Globus pallidus (tissue), 1 donor: ENCODE data around the gene RGS14.
"Not testable (repeated sequence)": the region's sequence is repeated elsewhere in the genome, so short reads cannot be mapped to it uniquely, and the experiment has no call there.

Experiments used
- DNase-seq: peaks from one replicate; pipeline ENCODE4 v3.0.0-alpha.2; 2015; ENCODE audit warnings: low spot score

Gene RGS14

DNA sequence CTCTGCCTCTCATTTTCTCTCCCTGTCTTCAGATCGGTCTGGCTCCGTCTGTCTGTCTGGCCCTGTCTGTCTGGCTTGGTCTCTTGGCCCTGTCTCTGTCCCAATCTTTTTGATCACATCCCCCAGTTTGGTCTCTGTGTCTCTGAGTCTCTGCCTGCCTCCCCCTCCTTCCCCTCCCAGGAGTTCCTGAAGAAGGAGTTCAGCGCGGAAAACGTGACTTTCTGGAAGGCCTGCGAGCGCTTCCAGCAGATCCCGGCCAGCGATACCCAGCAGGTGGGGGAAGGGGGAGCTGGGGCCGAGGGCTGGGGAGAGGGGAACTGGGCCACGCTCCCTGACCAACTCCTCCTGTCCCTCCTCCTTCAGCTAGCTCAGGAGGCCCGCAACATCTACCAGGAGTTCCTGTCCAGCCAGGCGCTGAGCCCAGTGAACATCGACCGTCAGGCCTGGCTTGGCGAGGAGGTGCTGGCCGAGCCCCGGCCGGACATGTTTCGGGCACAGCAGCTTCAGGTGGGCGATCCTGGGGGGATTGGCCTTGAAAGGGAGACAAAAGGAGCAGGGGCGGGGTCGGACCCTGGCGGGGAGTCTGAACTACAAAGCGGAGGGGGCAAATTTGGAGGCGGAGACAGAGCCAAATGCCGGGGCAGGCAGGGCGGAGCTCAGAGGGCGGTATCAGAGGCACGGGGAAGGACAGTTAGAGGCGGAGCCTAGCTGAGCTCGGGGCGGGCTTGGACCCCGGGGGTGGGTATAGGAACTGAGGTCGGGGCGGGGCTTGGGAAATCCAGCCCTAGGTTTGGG lies 9.0 kb downstream of the RGS14 start:
- no peak for DNase-seq

DNA sequence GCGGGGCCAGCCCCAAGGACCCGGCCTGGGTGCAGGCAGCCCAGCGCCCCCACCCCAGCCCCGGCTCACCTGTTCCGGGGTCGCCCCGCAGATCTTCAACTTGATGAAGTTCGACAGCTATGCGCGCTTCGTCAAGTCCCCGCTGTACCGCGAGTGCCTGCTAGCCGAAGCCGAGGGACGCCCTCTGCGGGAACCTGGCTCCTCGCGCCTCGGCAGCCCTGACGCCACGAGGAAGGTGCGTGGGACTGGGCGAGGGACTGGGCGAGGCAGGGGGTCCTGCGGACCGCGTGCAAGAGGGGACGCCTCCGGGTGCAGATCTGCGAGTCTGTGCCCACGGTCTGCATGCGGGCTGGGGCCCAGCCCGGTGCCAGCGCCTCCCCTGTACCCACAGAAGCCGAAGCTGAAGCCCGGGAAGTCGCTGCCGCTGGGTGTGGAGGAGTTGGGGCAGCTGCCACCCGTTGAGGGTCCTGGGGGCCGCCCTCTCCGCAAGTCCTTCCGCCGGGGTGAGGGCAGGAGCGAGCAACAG lies 9.7 kb downstream of the RGS14 start:
- DNase-seq: no peak

DNA sequence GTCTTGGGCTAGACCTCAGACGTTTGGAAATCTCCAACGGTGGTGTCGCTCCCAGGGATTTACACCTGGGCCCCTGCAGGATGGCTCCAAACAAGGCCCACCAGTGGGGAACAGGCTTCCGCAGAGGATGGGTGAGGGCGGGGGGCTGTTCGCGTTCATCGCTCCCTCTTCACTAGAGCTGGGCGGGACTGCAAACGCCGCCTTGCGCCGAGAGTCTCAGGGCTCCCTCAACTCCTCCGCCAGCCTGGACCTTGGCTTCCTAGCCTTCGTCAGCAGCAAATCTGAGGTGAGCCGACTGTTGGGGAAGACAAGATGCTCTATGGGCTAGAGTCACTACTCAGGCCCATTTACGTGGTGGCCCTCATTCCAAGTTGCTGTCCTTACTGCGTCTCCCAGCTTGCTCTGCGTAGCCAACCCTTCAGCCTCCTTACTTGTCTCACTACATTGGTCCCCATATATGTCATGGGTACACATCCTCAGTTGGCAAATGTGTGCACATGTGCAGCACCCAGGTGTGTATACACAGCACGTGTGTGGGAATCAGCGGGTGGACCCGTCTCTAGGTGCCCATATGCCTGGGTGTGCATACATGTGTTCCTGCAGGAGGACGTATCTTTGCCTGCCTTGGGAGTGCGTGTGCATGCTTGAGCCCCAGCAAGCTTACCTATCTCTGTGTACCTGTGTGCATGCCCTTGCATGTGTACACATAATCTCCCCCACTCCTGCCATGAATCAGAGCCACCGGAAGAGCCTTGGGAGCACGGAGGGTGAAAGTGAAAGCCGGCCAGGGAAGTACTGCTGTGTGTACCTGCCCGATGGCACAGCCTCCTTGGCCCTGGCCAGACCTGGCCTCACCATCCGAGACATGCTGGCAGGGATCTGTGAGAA lies 10.5 kb downstream of the RGS14 start:
- DNase-seq: no peak

DNA sequence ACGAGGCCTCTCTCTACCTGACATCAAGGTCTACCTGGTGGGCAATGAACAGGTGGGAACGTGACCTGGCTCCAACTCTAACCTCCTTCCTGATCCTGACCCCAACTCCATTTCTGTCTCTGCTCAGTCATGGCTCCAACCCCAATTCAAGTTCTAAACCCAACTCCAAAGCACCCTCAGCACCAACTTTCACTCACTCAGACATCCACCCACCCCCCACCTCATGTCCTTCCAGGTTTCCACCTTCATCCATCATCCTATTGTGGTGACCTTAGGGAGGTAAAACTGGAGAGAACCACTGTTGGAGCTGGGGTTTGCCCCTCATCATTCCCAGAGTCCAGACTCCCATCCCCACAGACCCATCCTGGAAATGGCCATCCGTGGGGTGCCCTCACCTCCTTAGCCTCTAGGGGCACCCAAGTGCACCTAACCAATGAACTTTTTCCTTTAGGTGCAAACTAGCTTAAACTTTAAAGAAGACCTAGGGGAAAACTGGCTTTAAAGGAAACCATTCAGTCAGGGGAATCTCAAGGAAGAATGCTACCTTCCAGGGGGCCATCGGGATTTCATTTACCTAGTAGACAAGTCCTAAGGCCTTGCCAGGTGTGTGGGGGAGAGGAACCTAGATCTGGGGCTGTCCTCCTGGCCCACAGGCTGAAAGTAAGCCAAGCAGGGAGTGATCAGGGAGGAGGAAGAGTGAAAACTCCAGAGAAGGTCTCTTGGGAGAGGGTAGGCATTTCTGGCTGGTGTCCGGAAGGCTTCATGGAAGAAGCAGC lies 11.3 kb downstream of the RGS14 start:
- no peak for DNase-seq

DNA sequence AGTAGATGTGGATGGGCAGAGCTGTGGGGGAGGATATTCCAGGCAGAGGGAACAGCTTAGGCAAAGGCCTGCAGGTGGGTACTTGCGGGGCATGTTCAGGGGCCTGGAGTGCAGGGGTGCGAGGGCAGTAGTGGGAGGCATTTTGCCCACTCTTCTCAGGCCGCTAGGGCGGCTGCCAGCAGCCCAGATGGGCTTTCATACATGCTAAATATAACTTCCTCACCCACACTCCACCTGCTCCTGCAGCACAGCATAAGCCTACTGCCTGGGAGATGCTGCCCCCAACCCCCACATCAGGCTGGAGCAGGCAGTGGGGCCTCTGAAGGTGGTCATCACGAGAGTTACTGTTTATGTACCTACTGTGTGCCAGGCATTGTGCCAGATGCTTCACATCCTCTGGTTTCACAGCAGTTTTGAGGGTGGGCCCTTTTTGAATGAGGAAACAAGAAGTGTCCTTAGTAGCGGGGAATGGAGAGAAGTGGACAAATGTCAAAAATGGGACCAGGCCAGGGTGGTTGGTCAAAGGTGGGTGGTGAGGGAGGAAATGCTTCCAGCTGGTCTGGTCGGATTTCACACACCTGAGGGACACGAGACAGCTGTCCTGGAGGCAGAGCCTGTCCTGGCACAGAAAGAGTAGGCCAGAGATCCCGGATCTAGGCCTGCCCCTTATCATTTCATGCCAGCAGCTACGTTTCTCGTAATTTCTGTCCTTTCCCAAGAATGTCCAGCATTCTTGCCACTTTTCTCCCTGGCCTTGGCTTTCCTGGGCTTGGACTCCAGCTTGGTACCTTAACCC lies 12.1 kb downstream of the RGS14 start:
- no peak for DNase-seq

DNA sequence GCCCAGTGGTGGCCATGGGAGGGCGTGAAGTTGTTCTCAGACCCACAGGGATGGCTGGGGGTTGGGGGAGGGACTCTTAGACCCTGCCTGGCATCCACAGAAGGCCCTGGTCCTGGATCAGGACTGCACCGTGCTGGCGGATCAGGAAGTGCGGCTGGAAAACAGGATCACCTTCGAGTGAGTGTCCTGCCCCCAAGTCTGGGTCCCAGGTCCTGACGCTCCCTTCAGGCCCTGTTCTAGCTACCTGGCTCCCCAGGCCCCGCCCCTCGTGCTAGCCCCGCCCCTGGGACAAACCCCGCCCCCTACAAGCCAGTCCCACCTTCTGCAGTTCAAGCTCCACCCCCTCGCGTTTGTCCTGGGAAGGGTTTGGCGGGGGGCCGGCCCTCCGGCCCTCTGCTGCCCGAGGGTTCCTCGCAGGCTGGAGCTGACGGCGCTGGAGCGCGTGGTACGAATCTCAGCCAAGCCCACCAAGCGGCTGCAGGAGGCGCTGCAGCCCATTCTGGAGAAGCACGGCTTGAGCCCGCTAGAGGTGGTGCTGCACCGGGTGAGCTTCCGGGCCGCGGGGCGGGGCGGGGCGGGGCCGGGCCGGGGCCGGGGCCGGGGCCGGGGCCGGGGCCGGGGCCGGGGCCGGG lies 12.9 kb downstream of the RGS14 start:
- no peak for DNase-seq

DNA sequence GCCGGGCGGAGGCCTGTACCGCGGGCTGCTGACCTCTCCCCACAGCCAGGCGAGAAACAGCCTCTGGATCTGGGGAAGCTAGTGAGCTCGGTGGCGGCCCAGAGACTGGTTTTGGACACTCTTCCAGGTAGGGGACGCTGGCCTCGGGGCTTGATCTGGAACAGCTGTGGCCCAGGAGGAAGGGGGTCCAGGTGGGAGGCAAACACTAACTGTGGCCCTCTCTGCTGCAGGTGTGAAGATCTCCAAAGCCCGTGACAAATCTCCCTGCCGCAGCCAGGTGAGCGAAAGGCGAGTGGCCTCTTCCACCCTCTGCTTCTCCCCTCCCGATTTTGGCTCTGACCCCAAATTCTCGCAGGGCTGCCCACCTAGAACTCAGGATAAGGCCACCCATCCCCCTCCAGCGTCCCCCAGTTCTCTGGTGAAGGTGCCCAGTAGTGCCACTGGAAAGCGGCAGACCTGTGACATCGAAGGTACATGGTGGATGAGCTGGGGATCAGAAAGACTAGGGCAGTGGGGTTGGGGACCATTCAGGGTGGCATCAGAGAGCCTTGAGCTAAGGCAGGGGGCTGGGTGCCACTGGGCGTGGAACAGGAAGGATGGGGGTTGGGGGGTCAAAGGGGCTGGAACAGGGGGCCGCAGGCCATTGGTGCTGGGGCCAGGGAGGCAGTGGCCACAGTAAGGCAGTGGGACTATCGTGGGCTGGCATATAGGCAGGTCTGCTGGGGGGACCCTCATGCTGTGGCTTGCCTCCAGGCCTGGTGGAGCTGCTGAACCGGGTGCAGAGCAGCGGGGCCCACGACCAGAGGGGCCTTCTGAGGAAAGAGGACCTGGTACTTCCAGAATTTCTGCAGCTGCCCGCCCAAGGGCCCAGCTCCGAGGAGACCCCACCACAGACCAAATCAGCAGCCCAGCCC lies 13.7 kb downstream of the RGS14 start:
- DNase-seq: no peak

DNA sequence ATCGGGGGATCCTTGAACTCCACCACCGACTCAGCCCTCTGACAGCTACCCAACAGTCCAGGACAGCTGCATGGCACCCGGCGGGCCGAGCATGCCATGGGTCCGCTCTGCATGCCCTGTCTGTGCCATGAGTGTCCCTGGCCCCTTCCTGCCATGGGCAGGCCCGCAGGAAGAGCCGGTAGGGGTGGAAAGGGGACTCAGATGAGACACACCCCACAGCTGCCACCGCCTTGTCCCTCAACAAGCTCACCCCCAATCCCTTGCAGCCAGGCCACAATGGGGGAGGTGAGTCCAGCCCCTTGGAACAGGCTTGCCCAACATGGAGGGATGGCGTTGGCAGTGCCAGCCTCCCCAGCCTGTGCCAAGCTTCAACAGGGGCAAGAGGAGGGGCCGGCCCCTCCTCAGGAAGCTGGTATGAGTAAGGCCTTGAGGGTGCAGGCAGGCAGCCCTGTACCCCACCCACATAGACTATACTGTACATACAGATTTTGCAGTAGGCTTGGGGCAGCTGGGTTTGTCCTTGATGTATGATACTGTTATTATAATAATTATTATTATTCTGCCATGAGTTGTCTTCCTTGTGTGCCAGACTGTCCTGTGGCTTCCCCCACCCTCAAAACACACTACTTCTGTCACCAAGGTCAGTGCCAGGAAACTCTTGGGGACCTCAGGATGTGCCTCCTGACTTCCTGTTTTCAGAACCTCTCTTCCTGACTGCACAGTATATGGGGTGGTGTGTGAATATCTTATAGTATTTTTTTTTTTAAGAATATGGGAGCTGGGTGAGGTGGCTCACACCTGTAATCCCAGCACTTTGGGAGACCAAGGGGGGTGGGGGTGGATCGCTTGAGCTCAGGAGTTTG lies 14.5 kb downstream of the RGS14 start:
- DNase-seq: no peak

DNA sequence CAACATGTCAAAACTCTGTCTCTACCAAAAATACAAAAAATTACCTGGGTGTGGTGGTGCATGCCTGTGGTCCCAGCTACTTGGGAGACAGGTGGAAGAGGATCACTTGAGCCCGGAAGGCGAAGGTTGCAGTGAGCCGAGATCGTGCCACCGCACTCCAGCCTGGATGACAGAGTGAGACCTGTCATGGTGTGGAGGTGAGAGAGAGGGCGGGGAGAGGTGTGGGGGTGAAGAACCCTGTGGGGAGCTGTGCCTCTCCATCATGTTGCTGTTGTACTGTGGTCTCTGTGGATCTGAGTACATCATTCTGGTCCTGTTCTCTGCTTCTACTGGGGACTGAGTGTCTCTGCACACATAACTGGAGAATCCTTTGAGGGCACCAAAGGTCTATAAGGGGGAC lies 15.2 kb downstream of the RGS14 start:
- DNase-seq: no peak

DNA sequence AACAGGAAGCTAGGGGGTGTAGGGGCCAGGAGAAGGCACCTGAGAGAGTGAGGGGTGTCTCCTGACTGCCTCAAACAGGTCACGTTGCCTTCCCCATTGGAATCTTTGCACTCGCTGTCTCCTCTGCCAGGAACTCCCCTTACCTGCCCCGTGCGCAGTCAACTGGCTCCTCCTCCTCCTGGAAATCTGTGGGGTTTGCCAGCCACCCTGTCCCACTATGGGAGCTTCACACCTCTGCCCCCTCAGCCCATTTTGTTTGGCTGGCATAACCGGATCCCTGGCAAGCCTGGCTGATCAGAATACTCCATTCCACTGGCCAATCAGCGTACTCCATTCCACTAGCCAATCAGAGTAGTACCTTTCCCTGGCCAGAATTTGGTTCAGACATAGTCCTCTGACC lies 16.1 kb downstream of the RGS14 start:
- no peak for DNase-seq

DNA sequence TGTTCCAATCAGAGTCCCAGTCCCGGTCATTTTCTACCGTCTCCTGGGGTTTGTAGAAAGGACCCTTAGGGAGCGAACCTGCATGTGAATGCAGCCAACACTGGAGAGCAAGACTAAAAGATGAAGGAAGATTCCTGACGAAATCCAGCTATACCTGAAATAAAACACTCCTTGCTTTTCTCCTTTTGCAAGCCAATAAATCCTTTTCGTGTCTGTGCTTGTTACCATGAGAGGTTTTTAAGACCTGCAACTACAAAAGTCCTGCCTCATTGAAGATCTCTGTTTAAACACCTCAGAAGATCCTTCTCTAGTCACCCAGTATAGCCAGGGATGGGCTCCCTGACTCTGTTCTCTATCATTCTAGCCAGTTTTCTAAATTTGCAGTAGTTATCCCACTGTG lies 16.5 kb downstream of the RGS14 start:
- DNase-seq: no peak

DNA sequence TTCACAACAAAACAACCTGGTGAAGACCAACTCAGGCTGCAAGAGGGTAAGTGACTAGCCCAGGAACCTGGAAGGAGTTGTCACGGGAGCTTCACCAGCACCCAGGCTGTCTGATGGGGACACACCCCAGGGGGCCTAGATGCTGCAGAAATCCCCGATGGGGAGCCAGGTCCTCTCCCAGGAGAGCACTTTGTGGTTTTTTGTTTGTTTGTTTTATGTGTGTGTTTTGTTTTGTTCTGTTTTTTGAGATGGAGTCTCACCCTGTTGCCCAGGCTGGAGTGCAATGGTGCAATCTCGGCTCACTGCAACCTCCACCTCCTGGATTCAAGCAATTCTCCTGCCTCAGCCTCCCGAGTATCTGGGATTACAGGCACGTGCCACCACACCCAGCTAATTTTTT lies 17.8 kb downstream of the RGS14 start:
- DNase-seq: not testable (repeated sequence)

DNA sequence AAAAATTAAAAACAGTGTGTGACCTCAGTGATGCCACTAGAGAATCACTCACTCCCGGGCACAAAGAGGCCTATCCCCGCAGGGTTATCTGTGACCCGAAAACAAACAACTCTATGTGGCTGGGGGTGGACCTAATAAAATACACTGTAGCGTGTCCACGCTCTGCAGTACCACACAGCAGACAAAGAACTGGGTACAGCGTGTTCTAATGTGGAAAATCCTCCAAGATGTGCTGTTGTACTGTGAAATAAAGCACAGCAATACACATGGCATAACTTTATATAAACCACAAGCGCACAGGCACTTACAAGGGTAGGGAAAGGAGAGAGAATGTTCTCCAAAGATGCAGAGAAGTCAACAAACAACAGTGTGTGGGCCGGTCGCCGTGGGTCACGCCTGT lies 18.4 kb downstream of the RGS14 start:
- DNase-seq: no peak

DNA sequence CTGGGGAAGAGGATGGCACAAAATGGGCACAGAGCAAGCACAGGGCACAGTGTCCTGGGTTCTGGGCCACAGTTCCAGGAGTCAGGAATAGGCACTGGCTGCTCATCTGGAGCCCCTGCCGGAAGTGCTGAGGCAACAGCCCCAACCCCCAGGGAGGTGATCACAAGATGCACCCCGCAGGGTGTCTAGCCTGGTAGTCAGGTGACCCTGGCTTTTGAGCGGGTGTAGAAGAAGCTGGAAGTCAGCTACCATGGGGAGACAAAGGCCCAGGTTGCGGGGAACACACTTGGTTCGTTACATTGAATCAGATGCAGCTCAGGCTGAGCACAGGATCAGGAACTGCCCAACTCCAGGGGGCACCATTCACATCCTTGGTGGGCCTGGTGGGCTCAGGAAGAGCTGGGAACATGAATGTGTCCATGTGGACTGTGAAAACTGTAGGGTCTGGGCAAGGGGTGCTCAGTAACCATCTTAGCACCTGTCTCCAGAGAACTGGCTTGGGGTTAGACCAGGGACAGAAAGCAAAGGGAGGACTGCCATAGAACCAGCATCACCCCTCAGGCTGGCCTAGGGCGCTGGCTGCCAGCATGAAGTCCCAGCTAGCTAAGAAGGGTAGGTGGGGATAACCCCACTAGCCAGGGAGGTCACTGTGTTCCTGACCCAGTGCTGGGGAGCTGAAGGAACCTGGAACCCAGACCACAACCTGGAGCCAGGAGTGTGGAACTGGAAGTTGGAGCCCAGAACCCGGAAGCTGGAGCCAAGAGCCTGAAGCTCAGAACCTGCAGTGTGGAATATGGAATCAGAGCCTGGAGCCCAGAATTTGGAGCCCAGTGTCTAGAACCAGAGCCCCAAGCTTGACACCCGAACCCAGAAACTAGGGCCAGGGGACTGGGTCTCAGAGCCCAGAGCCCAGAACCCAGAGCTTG lies 20.4 kb downstream of the RGS14 start:
- no peak for DNase-seq

DNA sequence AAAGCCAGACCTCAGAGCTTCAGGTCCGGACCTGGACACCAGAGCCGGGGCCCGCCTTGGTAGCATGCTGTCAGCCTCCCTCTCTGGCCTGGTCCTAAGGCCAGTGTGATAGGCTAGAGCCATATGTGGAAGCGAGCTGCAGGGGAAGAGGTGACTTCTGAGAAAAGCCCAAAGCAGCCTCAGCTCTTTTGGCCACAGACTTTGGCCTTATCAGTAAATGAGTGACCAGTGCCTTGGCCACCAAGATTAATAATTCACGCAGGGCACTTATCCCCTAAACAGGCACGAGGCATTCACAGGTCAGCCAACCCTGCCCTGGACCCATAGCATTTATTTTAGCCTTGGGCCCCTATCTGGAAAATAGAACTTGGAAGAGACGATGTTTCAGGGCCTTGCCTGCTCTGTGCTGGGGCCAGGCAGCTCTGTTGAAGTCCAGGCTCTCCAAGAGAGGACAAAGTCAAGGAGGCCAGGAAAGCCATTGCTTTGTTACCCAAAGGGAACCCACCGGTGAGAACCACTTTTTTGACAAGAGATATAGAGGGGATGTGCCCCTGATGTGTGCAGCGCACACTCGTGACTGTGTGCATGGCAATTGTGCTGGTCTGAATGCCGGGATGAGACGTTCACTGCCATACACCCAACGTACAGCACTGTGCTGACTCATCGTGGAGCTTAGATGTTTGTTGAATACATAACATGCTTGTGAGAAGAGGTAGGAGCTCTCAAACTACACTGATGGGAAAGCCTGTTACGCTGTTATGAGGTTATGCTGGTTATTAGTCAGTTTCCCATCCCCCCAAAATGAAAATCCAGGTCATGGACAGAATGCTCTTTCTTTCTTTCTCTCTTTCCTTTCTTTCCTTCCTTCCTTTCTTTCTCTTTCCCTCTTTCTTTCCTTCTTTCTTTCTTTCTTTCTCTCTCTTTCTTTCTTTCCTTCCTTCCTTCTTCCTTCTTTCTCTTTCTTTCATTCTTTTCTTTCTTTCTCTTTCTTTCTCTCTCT lies 21.5 kb downstream of the RGS14 start:
- DNase-seq: no peak

DNA sequence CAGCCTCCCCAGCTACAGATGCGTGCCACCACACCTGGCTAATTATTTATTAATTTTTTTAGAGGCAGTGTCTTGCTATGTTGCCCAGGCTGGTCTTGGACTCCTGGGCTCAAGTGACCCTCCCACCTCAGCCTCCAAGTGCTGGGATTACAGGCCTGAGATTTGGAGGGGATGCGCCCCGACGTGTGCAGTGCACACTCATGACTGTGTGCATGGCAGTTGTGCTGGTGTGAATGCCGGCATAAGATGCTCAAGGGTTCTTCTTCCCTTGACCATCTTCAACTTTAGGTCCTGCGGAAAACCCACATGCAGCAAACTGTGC lies 23.0 kb downstream of the RGS14 start:
- no peak for DNase-seq
